ENCODE measurements around the gene SKOR2. TPM values are rescaled to one million over a fixed set of nuclear protein-coding genes. Genes with fewer than 3 reads are reported as not detected.
A peak's percentile ranks its signal among the peaks of the same experiment; 100 is the strongest.

Gene SKOR2
- total and polyA plus RNA-seq, 2 of the 4 experiments (the other 2 are of a cell fraction), result not detected

- Histone ChIP-seq H4K91ac (ENCODE audit: insufficient read depth, low read depth, low read length) (no peak overlapping the region), H4K20me1 (ENCODE audit: insufficient read depth, low read length) (no peaks in the 10 kb centered on the region), H3K23ac (ENCODE audit: low read depth, low read length) (no peak overlapping the region), H2AK9ac (replicated peaks; ENCODE audit: low read depth, low read length, poor library complexity) (no peak overlapping the region), H4K5ac (ENCODE audit: low read depth, low read length) (no peak overlapping the region), H3K4me2 (ENCODE audit: low read depth, low read length) (no peak overlapping the region), H2BK5ac (ENCODE audit: low read depth, low read length, poor library complexity, severe bottlenecking) (no peak overlapping the region), H3K27ac (ENCODE audit: insufficient read depth, low read length) (no peak overlapping the region), H3K18ac (ENCODE audit: low read depth, low read length) (no peak overlapping the region), H3K27me3 (ENCODE audit: control insufficient read depth, insufficient read depth, low read length) (peaks cover 3% of the 10 kb centered on the region), H3K14ac (replicated peaks; ENCODE audit: low read depth, low read length) (no peak overlapping the region), H3K9me3 (ENCODE audit: control insufficient read depth, insufficient read depth, low read length) (no peaks in the 10 kb centered on the region), H3K36me3 (ENCODE audit: control insufficient read depth, insufficient read depth, low read length) (no peaks in the 10 kb centered on the region), H2BK15ac (ENCODE audit: low read depth, low read length) (no peak overlapping the region), H4K8ac (ENCODE audit: low read depth in 2 of 2, low read length in 2 of 2) (no peak overlapping the region), H3K9ac (ENCODE audit: low read depth, low read length) (no peak overlapping the region), H3K4ac (ENCODE audit: low read depth, low read length) (no peak overlapping the region), H3K9me1 (ENCODE audit: insufficient read depth, low read length) (no peaks in the 10 kb centered on the region), H2BK20ac (ENCODE audit: low read depth, low read length) (no peak overlapping the region), H2AK5ac (ENCODE audit: low read depth, low read length) (no peak overlapping the region), H3K56ac (ENCODE audit: extremely low read depth, insufficient read depth, low read length) (no peak overlapping the region), H3K79me1 (ENCODE audit: low read depth in 1 of 2, low read length in 2 of 2) (no peaks in the 10 kb centered on the region), H2AFZ (replicated peaks; ENCODE audit: low read length, poor library complexity) (no peak overlapping the region), H2BK120ac (ENCODE audit: low read depth, low read length) (no peak overlapping the region), H3K4me1 (ENCODE audit: control insufficient read depth, insufficient read depth, low read length) (no peaks in the 10 kb centered on the region), H3K4me3 (ENCODE audit: insufficient read depth, low read depth, low read length) (no peak overlapping the region)
- intact Hi-C loops (cut with micrococcal nuclease) (loop anchor here (1.0 kb wide), 1 partner anchor 534 kb away; no protein-coding TSS in a partner anchor), in situ Hi-C loops (cut with MboI; ENCODE audit: low sequenced_read_pairs) (loop anchor here (10.0 kb wide), 1 partner anchor 529 kb away; no protein-coding TSS in a partner anchor), dilution Hi-C loops (cut with HindIII; ENCODE audit: low sequenced_read_pairs, unreplicated experiment) (no loop called here)
- CTCF ChIA-PET, result interaction anchor here (0.6 to 2.0 kb wide), 6 partner anchors 10 to 540 kb away, joined by 3 to 9 read pairs (median 3); no protein-coding TSS in a partner anchor
- TF ChIP-seq CTCF (conservative IDR thresholded peaks at IDR 0.05; ENCODE audit: low read depth, low read length) (peak; percentile 57), POLR2A (IDR thresholded peaks at IDR 0.05; ENCODE audit: low read depth, low read length) (no peak), RAD21 (IDR thresholded peaks at IDR 0.05; ENCODE audit: low read length) (peak; percentile 70), SMC3 (IDR thresholded peaks at IDR 0.05; ENCODE audit: low read depth, low read length) (peak; percentile 45), BHLHE40 (IDR thresholded peaks at IDR 0.05; ENCODE audit: low read depth, low read length) (no peak)
- POLR2A ChIA-PET (ENCODE audit: unreplicated experiment), result no interaction called here
- no CpG with 5 or more reads among the region's 5 CpGs for WGBS, 2 experiments (ENCODE audit: extremely low coverage in 2 of 2, insufficient read length in 1 of 2)
- DNase-seq (peak; percentile 52), ATAC-seq (ENCODE audit: low read depth) (peak; percentile 80)
- no TSS peak for BruUV-seq (replicated peaks)
These were observed 35.8 kb downstream of the SKOR2 start for GRCh38 chr18:47215554-47216138.

All from IMR-90 (cell line).